HG03060 (cell line): ENCODE results near the gene SYT12.

Experiments
- ATAC-seq: cut with Tn5 transposase; IDR thresholded peaks from one replicate; pipeline ENCODE4 v1.9.1; 2021; ENCODE audit warnings: low read depth, moderate number of reproducible peaks; ENCODE audit not compliant: unreplicated experiment

The SYT12 gene

DNA sequence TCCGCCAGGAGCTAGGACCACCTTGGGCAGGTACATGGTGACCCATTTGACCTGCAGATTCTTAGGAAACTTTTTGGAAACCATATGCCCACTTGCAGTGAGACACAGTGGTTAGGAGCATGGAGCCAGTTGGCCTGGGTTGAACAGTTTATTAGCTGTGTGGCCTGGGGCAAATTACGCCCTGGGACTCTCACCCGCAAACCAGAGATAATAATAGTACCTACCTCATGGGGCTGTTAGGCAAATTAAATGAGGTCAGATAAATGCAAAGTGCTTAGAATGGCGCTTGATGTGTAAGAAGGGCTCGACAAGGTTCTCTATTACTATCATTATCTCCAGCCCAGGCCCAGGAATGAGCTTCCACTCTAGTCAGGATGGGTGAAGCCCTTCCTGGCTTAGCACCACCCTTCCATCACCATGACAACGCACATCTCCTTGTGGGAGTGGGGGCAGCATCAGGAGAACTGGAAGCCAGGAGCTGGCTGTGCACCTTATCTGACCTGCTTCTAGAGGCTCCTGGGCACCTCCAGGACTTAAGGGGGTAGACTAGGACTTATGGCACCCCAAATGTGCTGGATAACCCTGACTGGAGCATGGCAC, 5.1 kb downstream of the SYT12 start:
- no peak for ATAC-seq

DNA sequence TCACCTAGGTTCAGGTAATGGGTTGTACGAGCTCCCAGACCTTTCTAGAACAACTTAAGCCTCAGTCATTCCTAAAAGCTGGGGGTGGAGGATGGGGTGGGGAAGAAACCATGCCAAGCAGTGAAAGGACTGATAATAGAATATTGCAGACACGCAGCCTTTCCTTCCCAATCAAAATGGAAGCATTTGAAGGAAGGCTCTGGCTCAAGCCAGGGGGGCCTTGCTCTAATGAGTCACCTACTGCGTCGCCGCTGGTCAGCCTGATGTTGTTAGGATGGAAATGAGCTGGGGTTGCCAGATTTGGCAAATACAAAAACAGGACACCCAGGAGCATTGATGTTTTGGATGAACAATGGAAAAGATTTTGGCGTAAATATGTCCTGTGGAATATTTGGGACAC, 6.2 kb downstream of the SYT12 start:
- ATAC-seq = no peak

DNA sequence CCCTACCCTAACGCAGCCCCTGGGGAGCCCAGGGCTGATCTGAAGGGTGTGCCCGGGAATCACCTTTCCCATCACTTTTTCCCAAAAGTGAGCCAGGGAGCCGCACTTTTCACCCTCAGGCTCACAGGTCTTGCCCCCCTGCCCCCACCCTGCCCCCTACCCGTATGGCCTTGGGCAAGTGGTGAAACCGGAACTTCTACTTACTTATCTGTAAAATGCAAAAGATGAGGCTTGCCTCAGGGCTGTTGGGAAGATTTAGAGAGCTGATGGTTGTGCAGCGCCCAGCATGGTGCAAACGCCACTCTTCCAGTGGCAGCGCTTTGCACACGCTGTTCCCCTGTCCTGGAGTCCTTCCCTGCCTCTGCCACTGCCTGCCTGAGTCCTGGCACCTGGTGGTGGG, 8.0 kb downstream of the SYT12 start:
- no peak for ATAC-seq

DNA sequence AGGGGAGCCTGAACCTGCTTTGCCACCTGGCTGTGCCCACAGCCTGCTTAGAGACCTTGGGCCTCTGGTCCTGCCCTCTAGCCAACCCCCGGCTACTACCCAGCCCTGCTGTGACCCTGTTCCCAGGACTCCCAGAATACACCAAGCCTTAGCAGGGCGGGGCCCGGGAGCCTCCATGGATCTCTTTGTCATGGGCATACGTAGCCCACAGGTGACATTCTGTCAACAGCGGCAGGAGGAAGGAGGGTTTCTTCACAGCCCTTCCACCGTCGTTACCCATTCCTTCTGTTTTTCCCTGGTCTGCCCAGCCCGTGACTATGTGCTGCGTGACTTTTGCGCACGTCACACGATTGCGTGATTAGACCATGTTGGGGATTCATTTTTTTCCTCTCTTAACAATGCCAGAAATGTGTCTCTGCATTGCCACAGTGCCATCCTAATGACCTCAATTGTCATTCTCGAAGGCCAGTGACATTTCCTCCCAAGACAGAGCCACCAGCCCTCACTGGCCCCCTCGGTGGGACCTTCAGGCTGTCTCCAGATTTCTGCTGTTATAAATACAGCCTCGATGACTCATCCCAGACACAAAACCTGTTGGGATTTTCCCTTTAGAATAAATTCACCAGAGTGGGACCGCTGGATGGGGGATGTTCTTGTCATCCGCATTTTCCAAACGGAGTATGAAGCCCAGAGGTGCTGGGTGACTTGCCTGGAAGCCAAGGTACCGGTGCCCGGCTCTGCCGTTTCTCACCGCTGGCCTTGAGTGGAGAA, 9.0 kb downstream of the SYT12 start:
- no peak for ATAC-seq

DNA sequence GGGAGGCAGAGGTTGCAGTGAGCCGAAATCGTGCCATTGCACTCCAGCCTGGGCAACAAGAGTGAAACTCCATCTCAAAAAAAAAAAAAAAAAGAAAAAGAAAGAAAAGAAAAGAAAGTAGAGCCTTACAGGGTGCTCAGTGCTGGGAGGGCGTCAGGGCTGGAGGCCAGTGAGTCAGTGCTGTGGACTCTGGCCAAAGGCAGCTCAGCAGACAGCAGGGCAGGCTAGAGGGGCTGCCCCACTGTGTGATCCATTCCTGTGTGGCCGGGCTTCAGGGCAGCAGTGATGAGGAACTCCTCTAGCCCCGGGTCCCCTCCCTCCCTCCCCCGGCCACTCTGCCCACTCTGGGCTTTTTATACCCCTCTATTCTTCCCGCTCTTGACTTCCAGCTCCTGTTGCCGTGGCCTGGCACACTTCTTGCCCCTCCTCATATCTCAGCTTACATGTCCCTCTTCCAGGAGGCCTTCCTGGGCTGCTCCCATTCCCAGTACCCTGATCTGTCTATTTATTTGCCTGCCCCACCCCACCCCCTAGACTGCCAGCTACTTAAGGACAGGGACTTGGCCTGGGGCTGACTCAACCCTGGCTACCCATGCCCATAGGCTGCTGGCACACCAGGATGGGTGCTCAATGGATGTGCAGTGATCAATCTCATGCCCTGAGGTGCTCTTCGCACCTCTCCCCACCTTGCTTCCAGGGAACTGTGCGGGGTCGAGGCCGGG, 10.1 kb downstream of the SYT12 start:
- ATAC-seq = no peak

DNA sequence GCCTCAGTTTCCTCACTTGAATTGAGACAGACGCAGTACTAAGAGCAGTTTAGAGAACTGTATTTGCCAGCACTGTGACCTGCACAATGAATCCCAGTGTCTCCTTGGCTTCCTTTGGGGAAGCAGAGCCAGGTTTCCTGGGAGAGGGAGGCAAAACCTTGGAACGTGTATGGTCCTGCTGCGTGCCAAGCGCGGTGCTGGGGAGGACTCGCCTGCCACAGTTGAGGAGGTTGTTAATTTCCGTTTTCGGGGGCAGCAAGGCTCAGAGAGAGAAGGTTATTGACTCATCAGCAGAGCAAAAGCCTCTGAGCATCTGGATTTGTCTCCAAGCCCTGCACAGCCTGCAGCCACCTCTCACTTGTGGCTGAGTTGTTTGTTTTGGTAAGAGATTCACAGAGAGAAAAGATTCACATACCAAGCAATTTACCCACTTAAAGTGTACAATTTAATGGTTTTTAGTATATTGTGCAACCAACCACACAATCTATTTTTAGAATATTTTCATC, 10.8 kb downstream of the SYT12 start:
- ATAC-seq = no peak

DNA sequence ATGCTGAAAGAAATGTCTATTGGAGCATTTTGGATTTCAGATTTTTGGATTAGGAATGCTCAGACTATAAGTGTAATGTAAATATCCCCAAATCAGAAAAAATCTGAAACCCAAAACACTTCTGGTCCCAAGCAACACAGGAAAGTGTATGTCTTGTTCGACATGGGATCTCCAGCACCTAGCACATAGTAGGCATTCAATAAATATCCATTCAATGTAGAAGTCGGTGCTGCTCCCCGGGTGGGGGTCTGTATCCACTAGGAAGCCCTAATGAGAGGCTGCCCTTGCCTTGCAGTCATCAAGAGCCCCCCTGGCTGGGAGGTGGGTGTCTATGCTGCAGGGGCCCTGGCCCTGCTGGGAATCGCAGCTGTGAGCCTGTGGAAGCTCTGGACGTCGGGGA, 11.4 kb downstream of the SYT12 start:
- no peak for ATAC-seq

DNA sequence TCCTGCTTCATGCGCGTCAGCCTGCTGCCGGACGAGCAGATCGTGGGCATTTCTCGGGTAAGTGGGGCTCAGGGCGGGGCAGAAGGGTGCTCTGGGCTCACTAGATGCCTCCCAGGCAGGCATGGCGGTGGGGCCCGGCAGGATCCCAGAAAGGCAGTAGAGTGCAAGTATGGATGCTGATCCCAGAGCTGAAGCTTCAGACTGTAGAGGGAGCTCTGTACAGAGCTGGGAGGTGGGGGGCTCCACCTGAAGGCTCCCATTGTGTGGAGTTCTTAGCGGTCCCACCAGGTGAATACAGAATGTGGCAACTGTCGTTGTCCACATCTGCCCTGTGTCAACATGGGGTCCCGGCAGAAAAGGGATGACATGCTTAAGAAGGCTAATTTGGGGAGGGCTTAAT, 17.2 kb downstream of the SYT12 start:
- ATAC-seq = no peak

DNA sequence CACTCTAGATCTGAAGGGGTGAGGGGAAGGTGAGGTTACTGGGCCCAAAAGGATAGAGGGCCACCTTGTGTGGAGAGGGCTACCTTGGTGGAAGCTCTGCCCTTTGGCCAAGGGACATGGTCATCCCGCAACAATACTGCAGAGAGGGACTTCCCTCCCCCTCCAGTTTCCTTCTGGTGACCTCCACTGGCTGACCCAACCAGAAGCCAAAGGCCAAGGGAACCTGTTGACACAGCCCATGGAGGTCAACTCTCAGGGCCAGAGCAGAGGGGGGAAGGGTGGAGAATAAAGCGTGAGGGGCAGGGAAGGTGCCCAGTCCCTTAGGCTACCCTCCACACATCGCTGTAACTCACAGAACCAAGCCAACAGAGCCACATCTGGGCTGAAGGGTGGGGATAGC, 18.7 kb downstream of the SYT12 start:
- ATAC-seq = no peak

DNA sequence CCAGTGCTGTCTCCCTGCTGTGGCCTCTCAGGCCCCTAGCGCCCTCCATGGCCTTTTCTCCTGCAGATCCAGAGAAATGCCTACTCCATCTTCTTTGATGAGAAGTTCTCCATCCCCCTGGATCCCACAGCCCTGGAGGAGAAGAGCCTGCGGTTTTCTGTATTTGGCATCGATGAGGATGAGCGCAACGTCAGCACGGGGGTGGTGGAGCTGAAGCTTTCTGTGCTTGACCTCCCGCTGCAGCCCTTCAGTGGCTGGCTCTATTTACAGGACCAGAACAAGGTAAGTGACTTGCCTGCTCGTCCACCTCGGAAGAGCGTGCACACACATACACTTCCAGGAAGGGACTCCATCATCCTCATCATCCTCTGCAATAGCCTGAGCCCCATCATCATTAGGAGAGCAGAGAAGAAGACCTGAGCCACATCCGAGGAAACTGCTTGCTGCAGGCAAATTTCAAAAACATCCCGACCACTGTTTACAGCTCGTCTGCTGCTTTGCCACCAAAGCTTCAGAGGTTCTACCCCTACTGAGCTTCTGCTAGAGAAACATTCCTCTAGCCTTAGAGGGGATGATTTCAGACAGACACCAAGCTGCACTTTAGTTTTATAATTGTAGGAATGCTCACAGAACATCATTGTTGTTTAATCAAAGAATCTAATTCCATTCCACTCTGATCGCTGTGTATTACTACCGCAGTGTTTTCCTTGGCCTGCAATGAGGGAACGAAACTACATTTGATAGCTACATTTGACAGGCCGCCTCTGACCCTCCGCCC, 20.8 kb downstream of the SYT12 start:
- no peak for ATAC-seq

DNA sequence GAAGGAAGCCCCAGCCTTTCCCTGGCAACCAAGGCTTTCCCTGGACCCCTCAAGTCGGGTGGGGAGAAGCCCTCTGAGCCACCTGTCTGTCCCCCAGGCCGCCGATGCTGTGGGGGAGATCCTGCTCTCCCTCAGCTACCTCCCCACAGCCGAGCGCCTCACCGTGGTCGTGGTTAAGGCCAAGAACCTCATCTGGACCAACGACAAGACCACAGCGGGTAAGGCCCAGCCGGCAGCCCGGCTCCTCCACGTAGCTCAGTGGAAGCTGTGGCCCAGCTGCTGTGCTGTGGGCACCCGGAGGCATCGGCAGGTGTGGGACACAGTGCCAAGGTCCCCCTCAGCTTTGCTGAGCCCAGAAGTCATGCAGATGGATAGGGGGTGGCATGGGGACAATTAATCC, 21.6 kb downstream of the SYT12 start:
- ATAC-seq = no peak

DNA sequence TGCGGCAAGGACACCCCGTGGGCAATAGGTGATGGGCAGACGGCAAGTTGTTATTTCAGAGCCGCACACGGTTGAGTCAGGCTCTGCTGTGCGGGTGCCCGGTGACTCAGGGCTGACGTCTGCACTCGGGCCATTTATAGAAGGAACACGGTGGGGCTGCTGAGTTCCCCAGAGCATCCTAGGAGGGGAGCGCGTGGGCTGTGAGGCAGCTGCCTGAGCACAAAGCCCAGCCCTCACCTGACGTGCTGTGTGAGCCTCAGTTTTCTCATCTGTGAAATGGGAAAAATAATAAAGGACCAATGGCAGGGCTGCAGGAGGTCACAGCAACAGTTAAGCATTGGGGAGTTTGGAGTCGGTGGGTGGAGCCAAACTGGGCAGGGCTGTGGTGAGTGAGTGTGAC, 22.4 kb downstream of the SYT12 start:
- no peak for ATAC-seq

DNA sequence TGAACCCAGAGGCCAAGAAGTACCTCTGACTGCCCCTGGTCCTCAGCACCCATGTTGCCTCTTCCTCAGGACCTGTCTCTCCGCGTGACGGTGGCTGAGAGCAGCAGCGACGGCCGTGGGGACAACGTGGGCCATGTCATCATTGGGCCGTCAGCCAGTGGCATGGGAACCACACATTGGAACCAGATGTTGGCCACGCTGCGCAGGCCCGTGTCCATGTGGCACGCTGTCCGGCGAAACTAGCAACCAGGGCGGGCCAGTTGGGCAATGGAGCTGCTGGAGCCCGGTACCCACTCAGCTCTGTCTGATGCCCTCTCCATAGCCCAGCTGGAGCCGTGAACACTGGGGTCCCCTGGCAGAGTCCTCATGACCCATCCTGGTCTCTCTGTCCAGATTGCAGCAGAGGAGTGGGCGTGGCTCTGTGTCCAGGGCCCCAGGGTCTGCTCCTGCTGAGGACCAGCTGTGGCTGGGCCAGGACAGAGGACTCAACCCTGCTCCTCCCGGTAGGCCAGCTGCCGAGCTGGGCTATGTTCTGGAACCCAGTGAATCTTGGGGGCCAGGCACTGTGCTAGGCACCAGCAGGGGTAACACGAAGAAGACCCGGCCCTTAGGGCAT, 25.7 kb downstream of the SYT12 start:
- no peak for ATAC-seq

DNA sequence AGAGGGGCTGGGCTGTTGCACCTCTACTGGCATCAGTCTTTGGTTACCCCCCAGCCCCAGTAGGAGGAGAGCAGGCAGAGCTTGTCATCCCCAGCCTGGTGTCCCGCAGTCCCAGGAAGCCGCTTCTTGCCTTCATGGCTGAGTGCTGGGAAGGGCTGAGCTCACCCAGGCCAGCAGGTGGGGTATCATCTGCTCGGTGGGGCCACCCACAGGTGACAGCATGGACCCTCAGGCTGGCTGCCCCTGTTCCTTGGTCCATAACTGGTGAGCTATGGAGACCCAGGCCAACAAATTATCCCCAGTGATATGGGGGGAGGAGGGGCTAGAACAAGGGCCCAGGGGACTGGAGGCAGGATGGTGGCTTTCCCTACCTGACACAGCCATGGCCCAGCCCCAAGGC, 27.2 kb downstream of the SYT12 start:
- no peak for ATAC-seq

DNA sequence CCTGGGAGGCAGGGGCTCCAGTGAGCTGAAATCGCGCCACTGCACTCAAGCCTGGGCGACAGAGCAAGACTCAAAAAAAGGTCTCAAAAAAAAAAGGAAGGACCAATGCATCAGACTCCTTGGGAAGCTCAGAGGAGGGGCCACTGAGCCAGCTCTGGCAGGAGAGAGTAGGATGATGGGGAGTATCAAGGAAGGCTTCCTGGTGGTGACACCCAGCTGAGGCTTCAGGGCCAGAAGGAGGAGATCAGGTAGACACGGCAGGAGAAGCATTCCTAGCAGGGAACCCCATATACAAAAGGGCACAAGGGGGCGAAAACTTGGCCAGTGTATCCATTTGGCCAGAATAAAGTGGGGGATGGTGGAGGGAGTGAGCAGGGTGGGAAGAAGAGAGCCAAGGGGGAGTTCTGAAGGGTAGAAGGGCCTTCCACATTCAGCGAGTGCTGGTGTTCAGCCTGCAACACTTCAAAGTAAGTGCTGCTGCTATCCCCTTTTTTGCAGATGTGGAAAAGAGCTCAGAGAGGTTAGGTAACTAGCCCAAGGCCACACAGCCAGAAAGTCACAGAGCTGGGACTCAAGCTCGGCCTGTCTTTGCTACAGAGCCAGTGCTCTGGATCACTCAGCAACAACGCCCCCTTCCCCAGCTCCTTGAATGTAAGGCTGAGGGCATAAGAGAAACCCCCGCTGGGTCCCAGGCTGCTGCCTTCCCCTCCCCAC, 28.4 kb downstream of the SYT12 start:
- ATAC-seq = no peak

DNA sequence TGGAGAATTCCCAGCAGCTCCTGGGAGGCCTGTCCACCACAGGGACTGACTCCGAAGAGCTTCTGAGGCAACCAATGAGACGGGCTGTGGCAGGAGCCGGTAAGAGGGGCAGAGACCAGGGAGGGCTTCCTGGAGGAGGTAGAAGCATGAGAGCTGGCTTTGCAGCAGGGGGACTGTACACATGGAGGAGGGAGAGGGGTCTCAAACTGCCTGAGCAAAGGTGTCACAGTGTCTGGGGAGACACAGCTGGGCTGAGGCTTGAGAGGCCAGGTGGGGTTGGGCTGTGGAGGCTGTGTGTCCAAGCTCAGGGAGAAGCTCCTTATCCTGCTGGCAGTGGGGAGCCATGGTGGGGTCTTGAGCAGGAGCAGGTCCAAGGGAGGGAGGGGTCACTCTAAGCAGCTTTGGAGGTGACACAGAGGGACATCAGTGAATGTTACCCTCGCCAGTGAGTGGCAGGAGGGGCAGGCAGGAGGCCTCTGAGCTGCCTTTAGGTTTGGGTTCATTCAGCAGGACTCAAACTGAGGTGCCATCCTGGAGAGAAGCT, 29.1 kb downstream of the SYT12 start:
- ATAC-seq = no peak

DNA sequence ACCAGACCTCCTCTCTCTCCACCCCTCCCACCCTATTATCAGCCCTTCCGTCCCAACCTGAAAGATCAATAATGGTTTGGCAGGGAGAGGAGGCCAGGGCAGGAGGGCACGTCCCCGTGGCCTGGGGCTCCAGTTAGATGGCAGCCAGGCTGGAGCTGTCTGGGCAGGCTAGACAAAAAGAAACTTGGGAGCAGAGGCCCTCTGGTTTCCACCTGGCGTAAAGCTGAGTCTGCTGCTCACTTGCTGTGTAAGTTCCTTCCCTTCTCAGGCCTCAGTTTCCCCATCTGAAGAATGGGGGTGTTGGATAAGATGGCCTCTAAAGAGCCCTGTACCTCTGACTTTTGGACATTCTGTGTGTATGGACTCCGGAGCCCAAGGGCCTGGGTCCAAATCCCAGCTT, 30.0 kb downstream of the SYT12 start:
- ATAC-seq = no peak

DNA sequence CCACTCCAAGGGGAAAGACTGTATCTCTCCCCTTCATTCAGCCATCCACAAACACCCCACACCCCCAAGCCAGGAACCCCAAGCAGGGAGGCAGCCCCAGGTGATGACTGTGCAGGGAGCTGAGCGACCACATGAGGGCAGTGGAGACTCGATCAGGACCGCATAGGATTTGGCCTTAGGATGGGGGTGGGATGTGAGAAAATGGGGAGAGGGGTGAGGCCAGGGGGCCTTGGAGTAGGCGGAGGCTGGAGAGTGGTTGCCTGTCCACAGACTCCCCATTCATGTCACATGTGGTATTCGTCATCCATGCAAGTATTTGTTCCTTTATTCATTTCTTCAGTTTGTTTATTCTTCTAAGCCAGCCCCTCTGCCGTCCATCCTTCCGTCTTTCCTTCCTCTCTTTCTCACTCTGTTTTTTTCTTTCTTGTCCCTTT, 31.0 kb downstream of the SYT12 start:
- ATAC-seq = no peak

DNA sequence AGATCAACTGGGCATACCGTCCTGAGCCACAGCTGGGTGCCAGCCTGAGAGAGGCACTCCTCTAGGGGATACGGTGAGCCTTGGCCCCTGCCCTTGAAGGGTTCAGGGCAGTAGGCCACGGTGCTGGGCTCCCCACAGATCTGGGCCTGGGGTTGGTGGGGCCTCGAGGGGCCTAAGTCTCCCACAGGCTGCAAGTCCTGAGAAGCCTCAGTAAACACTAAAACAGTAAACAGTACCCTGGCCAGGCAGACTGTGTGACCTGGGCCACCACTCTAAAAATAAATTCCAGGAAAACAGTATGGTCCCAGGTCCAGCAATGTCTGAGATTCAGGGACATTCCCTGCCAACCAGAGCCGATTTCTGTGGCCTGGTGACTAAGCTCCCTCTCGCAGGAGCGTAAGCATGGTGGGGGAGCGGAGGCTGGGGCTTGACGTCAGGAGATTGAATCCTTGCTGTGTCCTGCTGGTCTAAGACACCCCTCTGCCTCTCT, 31.5 kb downstream of the SYT12 start:
- ATAC-seq = no peak
